GM19193 (cell line): ENCODE results near the gene RBM11.

Experiments
- POLR2A ChIP-seq: IDR thresholded peaks from 4 replicates; pipeline ENCODE4 v1.6.1; 2011; ENCODE audit not compliant: insufficient read depth, insufficient read length; ENCODE audit errors: extremely low read depth

The RBM11 gene, protein sequence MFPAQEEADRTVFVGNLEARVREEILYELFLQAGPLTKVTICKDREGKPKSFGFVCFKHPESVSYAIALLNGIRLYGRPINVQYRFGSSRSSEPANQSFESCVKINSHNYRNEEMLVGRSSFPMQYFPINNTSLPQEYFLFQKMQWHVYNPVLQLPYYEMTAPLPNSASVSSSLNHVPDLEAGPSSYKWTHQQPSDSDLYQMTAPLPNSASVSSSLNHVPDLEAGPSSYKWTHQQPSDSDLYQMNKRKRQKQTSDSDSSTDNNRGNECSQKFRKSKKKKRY

DNA sequence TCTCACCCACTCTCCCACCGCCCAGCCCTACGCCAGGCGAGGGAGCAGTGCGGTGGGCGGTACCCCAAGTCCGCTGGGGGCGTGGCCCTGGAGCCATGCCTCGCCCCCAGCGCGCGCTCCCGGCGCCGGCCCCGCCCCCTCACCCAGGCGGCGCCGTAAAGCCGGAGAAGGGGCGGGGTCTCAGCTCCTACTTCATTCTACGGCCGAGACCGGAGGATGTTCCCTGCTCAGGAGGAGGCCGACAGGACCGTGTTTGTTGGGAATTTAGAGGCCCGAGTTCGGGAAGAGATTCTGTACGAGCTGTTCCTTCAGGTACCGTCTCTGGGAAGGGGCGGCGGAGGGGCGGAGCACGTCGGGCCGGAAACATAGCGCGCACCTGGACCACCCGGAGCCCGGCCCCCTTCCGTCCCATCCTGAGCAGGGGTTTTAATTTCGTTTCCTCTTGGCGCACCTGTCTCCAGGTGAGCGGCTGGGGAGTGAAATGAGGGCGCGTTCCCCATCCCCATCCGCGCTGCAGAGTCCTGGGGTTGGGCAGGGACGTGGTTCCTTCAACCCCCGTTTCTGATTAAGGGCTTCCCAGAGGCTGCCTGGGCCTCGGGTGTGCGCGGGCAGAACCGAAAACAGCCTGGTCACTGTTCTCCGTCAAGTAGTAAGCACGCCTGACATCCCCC is at the start of gene RBM11:
Gene RBM11, plus strand, starts transcription at position 187 of the 671 bp plus-strand sequence. Its CDS starts 30 bp downstream, at position 217.
- no peak for TF ChIP-seq POLR2A

DNA sequence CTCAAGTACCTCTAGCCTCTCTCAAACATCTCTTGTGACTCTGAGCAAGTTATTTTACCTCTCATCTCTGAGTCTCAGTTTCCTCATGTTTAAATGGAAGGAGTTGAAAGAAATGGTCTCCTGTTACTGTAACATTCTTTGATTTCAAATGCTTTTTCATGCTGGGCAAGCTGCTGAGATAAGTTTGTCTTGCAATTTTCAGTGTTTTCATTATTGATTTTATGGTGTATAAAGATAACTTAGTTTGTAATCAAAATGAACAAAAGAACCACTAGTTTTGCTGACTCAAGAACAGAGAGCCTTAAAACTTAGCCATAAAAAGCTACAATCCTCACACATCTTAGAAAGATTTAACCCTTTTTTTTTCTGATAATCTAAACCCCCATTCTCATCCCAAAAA is 9.7 kb upstream of the RBM11 start:
- TF ChIP-seq POLR2A, result no peak

DNA sequence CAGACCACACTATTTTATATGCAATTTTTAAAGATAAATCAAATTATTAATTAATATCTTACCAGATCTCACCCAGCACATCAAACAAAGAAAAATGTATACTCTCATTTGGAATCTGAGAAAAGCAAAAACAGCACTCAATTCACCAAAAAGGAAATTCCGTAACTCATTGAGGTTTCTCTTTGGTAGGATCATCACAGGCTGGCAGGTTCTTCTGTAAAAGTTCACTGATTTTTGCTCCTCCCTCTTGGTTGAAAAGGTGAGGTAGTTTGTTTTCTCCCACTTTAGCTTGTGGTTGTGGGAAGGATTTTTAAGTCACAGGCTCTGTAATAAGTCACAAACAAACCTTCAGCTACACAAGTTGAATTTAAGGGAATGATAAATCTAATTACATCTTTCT is 5.2 kb upstream of the RBM11 start, which contains the start of gene LIPI:
Gene LIPI, minus strand, starts transcription at position 218 of the 400 bp plus-strand sequence. Its CDS starts 110 bp downstream, at position 108.
- TF ChIP-seq POLR2A, result no peak

DNA sequence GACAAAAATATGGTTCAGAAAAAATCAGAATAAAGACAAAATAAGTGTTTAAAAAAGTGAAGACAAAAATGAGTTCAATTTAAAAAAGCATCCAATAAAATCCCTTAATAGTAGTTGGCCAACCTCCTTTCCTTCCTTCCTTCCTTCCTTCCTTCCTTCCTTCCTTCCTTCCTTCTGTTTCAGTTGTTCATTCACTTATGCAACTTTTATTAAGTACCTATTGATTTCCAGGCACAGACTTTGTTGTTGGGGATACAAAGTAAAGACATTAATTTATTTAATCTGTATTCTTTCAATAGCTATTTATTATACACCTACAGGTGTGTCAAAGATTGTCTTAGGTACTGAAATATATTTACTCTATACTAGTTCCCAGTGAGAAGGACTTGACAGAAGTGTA is 2.8 kb upstream of the RBM11 start:
- TF ChIP-seq POLR2A, result no peak

DNA sequence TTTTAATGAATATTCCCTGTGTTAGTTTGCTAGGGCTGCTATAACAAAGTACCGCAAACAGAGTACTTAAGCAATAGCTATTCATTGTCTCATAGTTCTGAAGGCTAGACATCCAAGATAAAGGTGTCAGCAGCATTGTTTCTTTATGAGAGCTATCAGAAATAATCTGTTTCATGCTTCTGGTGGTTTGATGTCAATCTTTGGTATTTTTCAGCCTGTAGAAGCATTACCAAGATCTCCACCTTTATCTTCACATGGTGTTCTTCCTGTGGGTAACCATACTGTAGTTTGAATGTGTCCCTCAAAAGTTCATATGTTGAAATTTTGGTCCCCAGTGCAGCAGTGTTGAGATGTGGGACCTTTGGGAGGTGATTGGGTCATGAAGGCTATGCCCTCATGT is 7.4 kb downstream of the RBM11 start:
- no peak for TF ChIP-seq POLR2A

DNA sequence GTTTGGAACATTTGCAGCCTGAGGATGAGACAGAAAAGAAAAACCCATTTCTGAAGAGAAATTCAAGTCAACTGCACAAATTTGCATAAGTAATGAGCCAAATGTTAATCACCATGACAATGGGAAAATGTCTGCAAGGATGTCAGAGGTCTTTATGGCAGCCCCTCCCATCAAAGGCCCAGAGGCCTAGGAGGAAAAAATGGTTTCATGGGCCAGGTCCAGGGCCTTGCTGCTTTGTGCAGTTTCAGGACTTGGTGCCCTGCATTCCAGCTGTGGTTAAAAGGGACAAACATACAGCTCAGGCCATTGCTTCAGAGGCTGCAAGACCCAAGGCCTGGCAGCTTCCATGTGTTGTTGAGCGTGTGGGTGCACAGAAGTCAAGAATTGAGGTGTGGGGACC is 13.4 kb downstream of the RBM11 start:
- no peak for TF ChIP-seq POLR2A

DNA sequence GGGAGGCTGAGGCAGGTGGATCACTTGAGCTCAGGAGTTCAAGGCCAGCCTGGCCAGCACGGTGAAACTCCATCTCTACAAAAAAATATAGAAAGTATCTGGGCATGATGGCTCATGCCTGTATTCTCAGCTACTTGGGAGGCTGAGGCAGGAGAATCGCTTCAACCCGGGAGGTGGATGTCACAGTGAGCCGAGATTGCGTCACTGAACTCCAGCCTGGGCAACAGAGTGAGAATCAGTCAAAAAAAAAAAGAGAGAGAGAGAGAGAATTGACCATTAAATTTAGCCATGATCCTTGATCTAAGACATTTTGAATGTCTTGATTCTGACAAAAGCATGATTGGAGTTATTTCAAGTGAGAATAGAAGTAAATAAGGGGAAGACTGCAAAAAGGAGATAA is 19.1 kb downstream of the RBM11 start:
- TF ChIP-seq POLR2A, result no peak

DNA sequence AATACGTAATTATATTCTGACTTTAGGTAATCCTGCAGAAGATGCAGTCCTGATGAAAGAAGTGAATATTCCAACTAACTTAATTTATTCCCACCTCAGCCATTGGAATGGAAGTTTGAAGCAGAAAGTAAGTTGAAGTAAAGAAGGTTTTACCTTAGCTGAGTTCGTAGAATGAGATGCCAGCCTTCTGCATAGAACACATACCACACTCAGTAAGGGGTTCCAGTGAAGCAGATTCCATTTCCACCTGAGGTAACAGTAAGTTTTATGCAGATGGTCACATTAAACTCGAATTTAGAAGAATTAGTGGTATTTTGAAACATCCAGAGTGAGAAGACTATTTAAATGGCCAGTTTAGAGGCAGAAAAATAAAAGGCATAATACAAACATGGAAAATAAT is 20.2 kb downstream of the RBM11 start:
- no peak for TF ChIP-seq POLR2A

DNA sequence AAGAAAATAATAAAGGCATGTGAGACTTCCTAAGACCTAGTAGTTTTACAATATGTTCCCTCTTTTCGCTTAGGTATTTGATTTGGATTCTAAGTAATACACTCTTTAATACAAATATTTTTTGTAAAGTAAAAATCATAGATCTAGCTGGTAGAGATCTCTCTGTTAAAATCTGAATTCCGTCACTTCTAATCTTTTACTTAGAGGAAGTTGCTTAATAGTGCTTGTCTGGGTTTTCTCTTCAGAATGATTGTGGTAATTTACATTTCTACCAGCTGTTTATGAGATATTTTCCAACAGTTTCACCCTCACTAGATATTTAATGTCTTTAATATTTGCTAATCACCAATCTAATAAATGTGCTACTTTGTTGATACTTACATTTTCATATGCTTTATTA is 23.3 kb downstream of the RBM11 start:
- TF ChIP-seq POLR2A, result no peak

DNA sequence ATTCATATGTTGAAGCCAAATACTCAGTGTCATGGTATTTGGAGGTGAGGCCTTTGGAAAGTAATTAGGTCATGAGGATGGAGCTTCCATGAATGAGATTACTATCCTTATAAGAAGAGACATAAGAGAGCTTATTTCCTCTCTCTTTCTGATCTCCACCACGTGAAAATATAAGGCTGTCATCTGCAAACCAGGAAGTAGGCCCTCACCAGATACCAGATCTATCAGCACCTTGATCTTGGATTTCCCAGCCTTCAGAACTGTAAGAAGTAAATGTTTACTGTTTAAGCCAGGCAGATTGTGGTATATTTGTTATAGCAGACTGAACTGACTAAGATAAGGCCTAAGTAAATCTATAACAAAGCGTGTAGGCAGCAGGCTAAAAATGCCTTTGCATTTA is 25.3 kb downstream of the RBM11 start:
- no peak for TF ChIP-seq POLR2A

DNA sequence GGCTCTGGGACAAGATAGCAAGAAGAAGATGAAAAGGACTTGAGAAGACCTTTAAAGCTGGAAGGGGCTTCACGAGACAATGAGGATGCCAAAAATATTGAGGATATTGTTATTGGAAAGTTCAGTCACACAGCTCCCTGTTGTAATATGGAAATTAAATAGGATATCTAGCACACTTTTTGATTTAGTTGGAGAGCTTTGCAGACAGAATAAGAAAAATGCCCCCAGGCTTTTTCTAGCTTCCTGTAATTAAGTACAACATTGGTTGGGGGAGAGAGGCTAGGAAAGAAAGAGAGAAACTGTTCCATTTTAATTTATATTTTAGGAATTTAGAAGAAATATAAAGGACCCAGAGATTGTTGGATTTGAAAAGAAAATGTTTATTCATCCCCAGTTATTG is 27.5 kb downstream of the RBM11 start:
- no peak for TF ChIP-seq POLR2A

DNA sequence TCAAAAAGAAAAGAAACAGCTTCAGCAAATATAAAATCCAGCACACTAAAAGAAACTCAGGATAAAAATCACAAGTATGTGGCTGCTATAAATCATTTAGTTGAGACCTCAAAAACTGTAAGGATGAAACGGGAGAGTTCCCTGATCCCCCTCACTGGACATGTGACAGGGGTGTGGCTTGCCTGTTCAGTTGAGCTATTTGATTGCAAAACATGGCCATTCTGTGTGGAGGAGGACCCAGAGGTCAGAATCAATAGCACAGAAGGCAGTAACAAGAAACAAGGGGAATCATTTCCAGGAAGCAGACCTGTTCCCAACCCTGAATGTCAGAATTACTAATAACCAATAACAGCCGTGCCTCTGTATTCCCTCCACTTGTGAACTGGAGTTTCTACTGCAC is 27.9 kb downstream of the RBM11 start:
- TF ChIP-seq POLR2A, result no peak

DNA sequence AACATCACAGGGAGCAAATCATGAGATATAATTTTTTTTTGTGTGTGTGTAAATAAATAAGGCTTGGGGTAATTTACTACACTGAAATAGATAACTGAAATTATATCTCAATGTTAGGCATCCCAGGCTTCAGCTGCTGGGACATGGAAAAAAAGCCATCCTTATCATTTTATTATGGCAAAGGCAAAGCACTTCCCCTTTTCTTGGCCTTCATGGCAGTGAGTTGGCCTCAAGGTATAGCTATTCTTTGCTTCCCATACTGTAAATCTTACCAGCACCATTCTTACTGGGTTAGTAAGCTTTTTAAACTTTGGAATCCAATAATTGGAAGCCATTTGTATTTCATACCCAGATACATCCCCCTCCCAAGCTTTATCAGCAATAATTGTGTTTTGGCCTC is 29.0 kb downstream of the RBM11 start:
- no peak for TF ChIP-seq POLR2A

DNA sequence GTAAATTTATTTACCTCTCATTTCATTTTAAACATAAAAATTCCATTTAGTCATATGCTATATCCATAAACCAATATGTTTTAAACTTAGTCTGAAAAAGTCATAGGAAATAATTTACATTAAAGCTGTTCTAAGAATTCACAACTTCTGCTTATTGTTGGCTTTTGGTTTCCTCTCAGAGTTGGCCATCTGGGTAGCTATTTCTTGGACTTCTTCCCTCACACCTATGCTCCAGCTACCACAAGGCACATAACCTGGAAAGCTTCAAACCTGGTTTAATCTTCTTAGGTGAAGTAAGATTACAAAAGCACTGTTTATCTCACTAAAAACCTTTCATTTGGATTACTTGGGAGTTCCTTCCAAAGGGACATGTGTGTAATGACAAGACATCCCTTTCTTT is 29.8 kb downstream of the RBM11 start:
- TF ChIP-seq POLR2A, result no peak

DNA sequence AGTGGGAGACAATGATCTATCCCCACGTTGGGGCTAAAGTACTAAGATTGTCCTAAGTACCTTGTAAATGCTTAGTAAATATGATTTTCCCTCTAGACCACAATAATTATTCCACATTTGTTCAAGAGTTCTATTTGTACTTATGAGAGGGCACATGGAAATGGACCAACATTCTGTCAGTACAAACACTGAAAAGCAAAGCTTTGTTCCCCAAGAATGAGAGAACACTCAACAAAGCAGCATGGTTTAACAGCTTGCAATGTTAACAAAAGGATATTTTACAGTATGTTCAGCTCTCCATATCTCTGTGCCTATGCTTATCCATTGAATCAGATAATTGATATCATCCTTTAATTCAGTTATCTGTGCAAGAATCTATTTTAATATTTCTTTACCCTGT is 35.4 kb downstream of the RBM11 start:
- no peak for TF ChIP-seq POLR2A

DNA sequence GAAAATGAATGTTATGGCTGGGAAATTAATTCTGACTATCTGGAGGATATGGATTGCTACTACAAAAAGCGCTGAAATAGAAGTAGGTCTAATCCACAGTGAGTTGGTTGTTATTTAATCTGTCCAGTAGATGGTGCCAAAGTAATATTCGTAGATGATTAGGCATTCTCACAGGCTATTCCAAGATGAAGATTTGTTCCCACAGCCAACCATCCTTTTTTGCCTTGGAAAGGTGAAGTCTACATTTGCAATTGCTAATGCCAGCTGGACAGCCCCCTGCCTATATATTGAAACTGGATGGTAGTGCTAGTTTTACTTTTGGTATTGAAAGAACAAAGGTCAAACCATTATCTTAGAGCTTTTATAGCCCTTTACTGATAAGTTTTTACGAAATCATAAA is 43.8 kb downstream of the RBM11 start:
- no peak for TF ChIP-seq POLR2A
